NCI-H2029 treated with DMSO at 0.1 percent for 48 hours (cell line): ENCODE results near the gene PXDN.

Source experiments
- DNase-seq: peaks from one replicate; lab custom pipeline; 2025; lab: John Stamatoyannopoulos, UW

The PXDN gene

DNA sequence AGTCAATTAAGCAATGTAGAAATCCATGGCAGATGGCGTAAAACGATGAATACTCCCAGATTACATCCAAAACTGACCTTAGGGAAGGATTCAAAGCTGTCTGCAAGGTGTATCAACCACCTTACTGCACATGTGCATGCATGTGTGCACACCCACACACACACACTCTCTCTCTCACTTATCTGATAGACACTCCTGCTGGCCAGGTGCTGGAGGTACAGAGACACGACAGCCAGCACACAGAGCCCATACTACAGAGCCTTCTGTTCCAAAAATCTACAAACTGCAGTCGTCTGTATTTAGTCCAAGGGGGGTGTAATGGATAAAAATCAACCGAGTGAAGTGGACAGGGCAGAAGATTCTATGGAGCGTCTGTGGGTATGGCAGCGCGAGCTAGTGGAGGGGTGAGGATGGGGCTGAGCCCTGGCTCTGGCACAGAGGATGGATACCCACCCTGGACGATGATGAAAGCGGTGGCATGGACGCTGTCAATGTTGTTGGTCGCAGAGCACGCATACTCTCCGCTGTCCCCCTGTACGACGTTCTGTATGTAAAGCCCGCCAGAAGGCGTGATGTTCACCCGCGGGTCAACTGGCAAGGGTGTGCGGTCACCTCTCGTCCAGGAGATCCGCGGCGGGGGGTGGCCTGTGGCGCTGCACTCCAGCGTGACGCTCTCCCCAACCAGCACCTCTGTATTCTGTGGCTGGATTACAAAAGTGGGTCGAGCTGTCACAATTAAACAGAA, 78.4 kb downstream of the PXDN start:
- no peak for DNase-seq

DNA sequence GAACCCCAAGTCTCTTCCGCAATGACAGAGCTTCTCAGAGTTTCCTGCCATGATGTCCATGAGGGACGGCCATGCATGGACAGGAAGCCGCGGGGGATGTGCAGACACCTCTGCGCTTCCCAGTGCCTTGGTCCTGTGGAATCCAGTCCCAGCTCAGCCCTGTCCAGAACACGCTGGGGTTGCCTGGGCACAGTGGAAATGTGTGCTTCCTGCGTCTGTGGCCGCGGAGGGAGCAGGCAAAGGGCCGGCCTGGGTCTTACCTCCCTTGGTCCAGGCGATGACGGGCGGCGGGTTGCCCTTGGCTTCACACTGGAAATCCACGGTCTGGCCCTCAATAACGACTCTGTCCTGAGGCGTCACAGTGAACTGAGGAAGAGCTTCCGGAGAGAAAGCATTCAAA, 79.6 kb downstream of the PXDN start:
- DNase-seq, result no peak

DNA sequence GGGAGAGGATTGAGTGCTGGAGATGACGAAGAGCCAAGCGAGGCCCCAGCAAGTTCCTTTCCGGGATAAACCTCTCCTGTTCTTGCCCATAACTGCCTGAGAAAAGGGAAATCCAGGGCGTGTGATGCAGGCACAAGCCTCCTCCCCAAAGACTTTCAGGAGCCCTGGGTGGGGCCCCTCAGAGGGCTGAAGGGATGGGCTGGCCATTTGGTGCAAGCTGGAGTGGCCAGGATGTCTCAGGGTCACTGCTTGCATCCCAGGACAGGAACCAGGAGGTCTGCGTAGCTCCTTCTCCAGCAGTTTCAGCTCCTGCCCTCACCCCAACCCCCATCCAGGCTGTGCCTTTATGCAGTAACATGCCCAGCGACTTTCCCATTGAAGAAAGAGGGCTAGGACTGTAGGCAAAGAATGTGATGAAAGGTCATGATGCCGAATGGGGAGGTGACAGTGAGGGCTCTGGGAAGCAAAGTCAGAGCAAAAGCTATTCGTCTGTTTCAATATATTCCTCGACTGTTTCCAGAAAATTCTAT, 80.2 kb downstream of the PXDN start:
- no peak for DNase-seq

DNA sequence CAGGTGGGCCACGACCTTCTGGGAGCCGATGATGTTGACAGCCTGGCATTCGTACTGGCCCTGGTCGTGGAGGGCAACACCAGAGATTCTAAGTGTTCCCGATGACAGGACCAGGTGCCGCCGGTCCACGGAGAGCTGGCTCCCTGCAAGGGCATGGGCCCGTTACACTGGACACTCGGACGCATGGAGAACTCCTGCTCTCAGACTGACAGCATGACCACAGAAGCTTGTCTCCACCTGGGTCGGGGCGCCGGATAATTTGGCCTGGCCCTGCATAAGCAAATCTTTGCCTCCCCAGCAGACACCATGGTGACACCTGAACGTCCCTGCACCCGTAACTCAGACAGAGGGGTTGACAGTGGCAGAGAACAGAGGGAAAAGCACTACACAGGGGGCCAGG, 80.7 kb downstream of the PXDN start:
- DNase-seq, result no peak

DNA sequence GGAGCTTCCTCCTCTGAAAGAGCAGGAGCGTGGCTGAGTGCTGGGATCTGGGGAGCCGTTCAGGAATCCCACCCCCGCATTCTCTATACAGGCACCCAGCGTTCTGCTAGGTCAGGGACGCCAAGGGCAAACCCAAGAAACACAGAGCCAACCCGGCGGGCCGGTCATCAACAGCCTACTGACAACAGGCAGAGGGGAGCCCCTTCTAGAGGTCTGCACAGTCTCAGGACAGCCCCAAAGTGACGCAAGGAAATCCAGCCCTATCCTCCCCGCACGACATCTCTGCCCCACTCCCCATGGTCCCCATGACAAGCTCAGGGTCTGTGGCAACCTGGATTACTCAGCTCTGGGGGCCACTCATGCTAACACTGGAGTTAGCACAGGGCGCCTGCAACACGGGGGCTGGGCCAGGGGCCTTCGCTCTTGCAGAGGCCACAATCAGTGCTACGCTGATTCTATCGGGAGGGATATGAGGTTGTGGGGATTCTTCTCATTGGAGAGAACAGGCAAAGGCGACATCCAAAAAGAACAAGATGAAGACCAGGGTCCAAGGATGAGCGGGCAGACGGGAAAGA, 81.6 kb downstream of the PXDN start:
- no peak for DNase-seq

DNA sequence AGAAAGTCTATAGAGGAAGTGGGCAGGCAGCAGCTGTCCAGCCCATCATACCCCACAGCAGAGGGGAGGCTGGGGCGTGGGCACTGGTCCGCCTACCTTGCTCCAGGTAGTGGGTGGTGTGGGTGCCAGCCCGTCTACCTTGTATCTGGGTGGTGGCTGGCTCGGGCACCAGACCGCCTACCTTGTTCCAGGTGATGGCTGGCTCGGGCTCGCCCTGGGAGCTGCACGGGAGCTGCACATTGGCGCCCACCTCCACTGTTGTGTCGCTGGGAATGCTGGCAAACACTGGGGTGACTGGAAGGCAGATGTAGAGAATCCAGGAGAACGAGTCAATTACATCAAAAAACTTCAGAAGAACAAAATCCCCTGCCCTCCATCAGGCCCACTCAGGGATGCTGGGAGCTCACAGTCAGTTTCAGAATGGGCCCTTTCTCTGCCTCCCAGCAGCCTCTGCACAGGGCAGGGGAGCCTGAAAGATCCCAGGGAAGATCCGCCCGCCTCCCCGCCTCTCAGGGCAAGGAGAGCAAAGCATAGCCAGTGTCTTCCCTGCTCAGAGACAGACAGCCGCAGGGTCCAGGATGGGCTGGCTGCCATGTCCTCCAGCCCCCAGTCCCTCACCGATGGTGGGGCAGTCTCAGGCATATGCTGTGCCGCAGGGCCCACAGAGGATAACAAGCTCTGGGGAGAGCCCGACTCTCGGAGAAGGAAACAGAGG, 82.3 kb downstream of the PXDN start:
- DNase-seq, result no peak

DNA sequence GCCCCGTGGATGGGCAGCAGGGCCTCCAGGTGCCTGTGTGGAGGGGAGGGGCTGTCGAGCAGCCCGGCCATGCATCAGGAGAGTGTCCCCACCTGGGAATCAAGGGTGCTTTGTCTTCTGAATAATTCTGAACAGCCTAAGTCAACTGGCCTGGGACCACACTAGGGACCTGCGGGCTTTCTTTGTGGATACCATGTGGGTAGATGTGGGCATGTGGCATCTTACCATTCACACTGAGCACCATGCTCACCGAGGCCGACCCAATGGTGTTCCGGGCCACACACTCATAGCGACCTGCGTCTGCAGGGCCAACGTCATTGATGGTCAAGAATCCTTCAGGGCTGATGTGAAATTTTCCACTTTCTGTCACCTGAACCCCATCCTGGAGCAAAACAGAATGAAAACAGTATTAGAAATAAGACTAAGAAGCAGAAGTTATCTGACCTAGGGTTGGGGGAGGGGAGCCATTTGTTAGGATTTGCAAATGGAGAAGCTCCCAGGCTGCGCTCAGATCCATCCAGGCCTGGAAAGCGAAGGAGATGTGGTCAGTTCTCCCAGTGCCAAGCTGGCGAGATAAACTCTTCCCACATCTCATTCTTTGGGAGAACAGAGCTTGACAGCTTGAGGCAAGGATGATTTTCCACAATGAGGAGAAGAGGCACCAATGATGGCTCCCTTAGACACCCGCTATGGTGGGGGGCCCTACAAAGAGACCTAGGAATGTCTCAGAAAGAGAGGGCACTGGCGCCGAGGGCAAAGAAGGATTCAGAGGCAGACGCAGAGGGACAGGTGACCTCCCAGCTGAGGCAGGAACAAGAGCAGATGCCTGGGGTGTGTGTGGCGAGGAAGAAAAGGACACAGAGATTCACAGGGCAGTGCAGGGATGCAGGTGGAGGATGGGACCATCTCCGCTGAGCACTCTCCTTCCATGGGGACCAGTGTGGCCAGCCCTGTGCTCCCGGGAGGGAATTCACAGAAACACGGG, 83.4 kb downstream of the PXDN start:
- DNase-seq, result no peak

DNA sequence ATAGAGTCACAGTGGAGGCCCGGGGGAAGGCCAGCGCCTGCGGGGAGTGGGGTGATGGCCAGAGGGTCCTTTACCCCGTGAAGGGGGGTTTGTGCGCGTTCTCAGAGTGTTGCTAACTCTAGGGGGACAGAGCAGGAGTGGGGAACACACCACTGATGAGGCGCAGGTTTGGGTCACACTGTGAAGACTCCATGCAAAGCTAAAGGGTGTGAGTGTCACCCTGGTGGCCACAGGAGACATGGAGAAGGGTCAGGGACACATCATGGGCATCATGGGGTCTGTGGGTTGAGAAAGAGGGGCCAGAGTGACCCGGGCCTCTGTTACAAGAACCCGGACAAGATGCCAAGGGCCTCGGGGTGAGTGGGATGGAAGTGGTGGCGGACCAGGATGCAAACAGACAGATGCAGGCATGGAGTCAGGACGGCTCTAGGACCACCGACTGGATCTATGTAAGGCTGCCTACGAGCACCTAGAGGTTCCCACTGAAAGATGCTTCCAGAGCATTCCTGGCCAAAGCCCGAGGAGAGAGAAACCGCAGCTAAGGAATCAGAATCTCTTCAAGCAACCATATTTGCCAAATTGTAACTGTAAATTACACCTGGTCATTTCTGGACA, 84.3 kb downstream of the PXDN start:
- no peak for DNase-seq

DNA sequence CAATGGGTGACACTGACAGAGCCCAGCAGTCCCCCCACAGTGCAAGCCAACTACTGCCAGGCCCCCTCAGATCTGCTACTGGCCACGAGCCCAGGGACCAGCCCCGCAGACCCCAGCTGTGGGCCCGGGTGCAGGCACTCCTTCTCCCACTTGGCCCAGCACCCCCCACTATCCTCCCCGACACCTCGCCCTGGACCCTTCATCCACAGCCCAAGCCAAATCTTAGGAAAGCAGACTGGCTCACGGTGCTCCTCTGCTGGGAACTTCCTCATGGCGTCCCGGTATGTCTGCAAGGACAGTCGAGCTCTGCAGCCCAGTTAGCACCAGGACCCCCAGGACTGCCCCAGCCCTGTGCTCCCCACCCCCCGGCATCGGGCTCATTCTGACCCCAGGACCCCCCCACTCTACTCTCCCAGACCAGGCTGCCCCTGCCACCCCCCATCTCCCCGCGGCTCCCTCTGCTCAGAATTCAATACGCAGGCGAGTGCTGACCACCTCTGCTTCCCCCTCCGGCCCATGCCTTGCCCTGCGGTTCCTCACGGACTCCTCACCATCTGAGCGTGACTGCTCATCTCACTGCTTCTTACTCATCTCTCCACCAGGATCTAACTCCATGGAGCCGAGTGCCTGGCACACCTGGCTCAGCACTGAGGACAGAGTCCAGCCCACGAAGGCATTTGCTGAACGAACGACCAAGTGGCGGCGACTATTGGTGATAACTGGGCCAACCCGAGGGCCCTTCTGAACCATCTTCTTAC, 85.7 kb downstream of the PXDN start:
- DNase-seq, result no peak

DNA sequence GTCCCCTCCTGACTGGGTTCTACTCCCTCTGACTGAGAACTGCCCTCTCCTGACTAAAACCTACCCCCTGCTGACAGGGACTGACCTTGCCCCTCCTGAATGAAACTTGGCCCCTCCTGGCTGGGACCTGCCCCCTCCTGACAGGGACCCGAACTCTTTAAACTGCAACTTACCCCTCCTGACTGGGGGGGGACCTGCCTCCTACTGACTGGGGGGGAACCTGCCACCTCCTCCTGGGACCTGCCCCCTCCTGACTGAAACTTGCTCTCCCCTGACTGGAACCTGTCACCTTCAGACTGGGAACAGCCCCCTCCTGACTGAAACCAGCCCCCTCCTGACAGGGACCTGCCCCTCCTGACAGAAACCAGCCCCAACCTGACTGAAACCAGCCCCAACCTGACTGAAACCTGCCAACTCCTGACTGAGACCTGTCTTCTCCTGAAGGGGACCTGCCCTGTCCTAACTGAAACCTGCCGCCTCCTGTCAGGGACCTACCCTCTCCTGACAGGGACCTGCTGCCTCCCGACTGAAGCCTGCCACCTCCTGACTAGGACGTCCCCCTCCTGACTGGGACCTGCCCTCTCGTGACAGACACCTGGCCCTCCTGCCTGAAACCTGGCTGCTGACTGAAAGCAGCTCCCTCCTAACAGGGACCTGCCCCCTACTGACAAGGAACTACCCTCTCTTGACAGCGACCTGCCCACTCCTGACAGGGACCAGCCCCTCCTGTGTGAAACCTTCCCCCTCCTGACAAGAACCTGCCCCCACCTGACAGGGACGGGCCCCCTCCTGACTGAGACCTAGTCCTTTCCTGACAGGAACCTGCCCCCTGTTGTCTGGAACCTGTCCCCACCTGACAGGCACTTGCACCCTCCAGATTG, 87.1 kb downstream of the PXDN start:
- DNase-seq, result no peak

DNA sequence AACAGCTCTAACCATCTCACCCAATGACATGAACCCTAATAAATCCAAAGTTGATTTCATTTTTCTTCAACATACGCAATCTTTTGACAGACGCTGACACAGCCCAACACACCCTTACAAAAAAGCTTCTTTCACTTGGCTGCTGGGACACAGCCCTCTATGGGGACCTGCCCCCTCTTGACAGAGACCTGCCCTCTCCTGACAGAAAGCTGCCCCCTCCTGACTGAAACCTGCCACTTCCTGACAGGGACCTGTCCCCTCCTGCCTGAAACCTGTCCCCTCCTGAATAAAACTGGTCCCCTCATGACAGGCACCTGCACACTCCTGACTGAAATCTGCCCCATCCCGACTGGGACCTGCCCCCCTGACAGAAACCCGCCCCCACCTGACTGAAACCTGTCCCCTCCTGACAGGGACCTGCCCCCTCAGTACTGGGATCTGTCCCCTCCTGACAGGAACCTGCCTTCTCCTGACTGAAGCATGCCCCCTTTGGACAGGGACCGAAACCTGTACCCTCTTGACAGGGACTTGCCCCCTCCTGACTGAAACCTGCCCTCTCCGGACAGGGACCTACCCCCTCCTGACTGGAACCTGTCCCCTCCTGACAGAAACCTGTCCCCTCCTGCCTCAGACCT, 87.9 kb downstream of the PXDN start:
- no peak for DNase-seq

DNA sequence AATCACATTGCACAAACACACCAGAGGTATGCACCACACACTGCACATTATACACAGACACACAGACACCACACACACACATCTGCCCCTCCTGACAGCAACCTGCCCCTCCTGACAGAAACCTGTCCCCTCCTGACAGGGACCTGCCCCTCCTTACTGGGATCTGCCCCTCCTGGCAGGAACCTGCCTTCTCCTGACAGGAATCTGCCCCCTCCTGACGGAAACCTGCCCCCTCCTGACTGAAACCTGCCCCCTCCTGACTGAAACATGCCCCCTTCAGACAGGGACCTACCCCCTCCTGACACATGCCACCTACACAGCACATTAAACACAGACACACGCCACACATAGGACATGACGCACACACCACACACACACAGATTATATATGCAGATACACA, 88.9 kb downstream of the PXDN start:
- no peak for DNase-seq

DNA sequence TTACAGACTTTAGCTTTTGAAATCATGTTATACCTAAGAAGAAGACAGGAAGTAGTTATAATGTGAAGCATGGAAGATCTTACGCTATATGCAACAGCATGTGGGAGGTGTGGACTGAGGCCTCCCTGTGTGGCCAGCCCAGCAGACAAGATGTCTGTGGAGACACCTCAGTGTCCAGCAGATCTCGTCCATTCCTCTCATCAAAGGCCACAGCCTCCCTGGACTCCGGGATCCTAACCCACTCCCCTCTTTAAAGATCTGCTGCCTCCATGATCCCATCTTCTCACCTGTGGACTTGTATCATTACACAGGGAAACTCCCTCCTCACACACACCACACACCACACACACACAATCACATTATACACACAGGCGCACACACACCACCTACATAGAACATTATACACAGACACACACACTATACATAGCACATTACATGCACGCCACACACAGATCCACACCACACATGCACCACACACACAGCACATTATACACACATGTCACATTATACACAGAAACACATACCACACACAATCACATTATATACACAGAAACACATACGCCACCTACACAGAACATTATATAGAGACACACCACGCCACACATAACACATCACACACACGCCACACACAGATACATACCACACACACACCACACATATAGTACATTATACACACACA, 89.5 kb downstream of the PXDN start:
- DNase-seq, result no peak

DNA sequence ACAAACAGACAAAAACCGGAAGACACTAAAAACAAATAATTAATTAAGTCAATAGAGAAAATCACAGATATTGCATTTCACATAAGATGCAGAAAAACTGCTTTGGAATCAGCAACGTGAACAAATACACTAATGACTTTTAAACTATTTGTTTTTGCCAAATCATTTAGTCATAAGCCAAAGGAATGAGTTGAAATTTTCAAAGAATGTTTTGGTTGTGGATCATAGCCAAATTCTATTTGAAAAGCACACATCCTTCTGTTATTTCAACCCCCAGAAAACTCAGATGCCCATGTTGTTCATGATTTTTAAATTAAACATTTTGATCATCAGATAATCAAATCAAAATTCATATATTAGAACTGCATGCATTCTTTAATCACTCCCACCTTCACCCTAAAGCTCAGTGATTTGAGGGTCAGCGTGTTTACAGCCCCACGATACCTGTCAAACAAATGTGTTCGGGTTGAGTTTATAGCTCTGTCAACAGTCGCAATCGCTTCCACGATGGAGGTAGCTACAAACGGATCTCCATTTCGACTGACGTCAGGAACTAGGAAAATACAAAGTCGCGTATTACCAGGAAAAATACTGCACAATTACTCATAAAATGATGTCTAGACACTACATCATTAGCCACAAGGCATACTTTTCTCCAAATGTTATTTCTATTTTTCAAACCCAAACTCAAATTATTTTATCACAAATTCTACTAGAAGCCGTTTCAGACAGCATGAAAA, 90.2 kb downstream of the PXDN start:
- DNase-seq, result no peak

DNA sequence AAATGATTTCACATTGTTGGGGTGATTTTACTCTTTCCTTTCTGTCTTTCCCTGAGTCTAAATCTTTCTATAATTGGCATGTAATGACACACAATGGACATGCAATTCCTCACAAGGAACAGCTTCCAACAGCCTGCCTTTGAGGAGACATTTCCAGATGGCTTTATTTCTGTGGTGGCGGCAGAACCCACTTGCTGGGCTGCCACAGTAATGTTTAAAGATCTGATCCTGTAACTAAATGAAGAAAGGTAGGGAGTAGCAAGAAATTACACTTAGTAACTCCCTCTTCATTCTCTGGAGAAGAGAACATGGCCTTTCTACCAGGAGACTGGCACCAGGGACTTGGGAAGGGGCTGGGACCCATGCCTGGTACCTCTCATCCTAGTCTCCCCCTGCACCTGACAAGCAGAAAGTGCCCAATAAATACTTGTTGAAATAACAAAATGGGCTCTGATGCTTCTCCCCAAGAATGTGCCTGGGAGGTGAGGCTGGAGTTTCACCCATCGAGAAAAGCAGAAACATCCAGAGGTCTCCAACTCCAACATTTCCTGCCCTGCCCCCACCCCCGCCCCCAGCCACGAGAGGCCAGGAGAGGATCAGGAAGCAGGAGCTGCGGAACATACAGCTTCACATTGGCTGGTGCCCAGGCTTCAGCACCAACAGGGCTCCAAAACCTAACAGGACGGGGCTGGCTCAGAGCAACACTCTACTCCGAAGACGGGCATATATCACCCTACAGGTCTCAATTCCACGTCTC, 92.1 kb downstream of the PXDN start:
- DNase-seq, result no peak

DNA sequence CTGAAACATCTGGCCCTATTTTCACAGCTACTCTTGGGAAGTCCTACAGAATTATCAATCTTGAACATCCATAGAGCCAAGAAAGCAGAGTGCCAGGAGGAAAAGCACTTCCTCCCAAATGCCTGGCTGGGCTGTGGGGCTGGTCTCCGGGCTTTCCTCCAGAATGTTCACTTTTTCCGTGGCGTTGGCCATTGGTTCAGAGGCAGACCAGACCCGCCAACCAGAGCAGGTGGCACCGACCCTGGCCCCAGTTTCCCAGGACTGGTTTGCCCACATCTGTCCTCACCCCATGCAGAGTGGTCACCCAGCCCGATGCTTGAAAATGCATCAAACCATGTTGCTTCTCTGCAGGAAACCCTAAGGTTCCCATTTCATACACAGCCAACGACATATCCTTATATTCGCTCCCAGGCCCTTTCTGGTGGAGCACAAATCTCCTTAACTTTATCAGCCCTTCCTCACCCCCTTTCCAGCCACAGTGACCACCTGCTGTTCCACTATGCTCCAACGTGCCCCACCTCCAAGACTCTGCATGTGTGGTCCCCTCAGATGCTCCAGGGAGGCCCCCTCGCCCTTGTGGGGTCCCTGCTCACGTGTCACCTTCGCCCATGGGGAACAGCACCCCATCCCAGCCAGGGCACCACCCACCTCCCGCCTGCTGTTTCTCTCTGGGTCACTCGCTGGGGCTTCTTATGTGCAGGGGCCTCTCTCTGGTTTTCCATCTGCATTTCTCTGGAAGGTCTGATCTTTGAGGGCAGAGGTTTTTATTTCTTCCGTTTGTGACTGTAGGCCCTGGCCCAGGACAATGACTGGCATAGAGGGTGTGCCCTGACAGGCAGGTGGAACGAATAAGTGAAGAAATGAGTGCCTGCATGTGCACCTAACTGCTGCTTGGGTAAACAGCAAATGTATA, 92.9 kb downstream of the PXDN start:
- no peak for DNase-seq
